Myocyte (in vitro differentiated cells): ENCODE results near the gene ELMOD2. TPM values are rescaled to one million over a fixed set of nuclear protein-coding genes. Genes with fewer than 3 reads are reported as not detected.

ENCODE experiments used
- DNase-seq: peaks from one replicate; pipeline ENCODE4 v3.0.0-alpha.2; 2012; ENCODE audit warnings: low read depth
- total RNA-seq: library from RNA; depleted of rRNA; stranded (reverse); fragments of >200 nt; gene quantifications from 2 replicates; pipeline ENCODE4 v1.2.3, GENCODE V29; 2014

The ELMOD2 gene
- total RNA-seq, 1 donor from 2014 or later = 45.4 TPM

DNA sequence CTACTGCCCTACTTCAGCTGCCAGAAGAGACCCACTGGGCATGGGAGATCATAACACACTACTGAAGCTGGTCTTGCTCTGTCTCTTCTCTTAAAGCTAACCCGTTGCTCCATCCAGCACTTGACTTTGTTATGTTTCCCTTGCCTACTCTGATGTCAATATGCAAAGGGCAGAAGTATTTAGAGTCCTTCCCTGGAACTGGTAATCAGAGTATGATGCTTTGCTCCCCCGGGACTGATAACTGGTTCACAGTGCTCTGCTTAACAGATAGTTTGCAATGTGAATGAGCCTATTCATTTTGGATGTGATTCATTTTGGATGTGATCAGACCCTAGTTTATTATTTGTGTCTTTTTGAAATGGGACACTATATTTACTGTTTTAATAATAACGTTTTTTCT, 57.1 kb downstream of the ELMOD2 start:
- DNase-seq = no peak

DNA sequence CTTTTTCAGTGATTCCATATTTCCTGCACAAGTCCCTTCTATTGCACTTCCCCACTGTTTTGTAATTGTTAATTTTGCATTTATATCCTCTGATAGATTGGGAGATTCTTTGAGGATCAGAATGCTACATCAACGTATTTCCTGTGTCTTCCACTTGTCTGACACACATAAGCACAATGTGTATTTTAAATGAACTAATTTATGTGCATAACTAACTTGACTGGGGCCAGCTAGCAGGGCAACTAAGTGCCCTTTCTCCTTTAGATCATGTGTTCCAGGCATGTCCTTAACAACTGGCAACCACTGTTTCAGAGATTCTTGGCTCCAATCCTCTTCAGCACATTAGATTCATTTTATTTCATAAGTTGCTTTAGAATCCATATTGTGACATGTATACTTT, 60.5 kb downstream of the ELMOD2 start:
- DNase-seq = no peak

- no peak for DNase-seq
Observed at GRCh38 chr4:140595065-140595464, 71.1 kb downstream of the ELMOD2 start.

DNA sequence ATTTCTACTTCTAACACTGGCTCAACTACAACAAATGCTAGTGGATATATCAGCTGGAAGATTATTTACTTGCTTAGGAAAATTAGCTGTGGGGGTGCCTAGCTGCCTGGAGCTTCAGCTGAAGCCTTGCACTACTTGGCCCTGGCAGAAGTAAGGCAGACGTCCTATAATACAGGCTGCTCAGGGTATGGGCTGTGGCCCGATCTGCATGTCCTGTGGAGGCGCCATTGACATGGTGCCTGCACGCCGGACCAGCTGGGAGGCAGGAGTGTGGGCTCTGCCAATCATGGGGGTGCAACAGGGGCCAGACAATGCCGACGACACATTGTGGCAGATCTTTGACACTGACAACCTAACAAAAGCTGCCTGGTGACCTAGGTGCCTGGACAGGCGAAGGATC, 76.4 kb downstream of the ELMOD2 start:
- no peak for DNase-seq

- no peak for DNase-seq
Observed at GRCh38 chr4:140602714-140603113, 78.7 kb downstream of the ELMOD2 start.

DNA sequence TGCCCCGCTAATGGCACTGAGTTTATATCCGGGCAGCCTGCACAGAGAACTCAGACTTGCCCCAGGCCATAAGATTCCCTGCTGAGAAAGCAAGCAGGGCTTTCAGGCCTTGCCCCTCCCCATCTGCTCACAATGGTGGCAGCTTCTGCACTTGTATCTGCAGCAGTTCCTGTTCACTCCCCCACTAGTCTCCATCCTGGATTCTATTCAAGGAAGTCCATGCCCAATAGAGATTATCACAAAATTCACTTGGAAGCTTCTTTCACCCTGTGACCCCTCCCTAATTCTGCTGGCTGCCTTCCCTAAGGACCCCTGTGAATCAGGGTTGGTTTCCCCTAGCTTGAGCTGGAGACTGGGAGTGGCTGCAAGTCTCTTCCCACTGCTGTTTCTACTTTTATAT, 79.3 kb downstream of the ELMOD2 start:
- DNase-seq = no peak

Other genes with a start within 250 kb of the ELMOD2 start
- gene SCOC, start 150.5 kb upstream of the ELMOD2 start, total RNA-seq = 59.0 and 60.7 TPM in 2 replicates
- gene CLGN, start 96.5 kb upstream of the ELMOD2 start, total RNA-seq = not detected in 2 replicates
- not detected in 2 replicates for gene MGAT4D, start 25.9 kb upstream of the ELMOD2 start, total RNA-seq
- gene UCP1, start 44.8 kb downstream of the ELMOD2 start, total RNA-seq = not detected in 2 replicates
- gene TBC1D9, start 232.2 kb downstream of the ELMOD2 start, total RNA-seq = 7.9 and 10.9 TPM in 2 replicates